Keratinocyte (primary cell): Measurements from ENCODE around the gene SPOCD1. TPM values are rescaled to one million over a fixed set of nuclear protein-coding genes. Genes with fewer than 3 reads are reported as not detected.

Source experiments
- DNase-seq: peaks from one replicate; pipeline ENCODE4 v3.0.0-alpha.2; 2011; ENCODE audit warnings: low read depth, missing footprints, low spot score
- FAIRE-seq: peaks from 2 replicates; lab custom pipeline; 2011; peaks lifted over from hg19 to GRCh38; lab: Jason Lieb, UNC
- H2AFZ ChIP-seq: 2 replicates; pipeline ENCODE4 v1.6.0; 2012; ENCODE audit warnings: low read length, control low read depth, inconsistent platforms; ENCODE audit not compliant: control insufficient read depth
- H3K27ac ChIP-seq: 2 replicates; pipeline ENCODE4 v1.5.1; 2011; ENCODE audit warnings: low read length; ENCODE audit not compliant: control insufficient read depth, insufficient read depth
- H3K27me3 ChIP-seq: 3 replicates; pipeline ENCODE4 v1.6.0; 2011; ENCODE audit warnings: low read length; ENCODE audit not compliant: control insufficient read depth, insufficient read depth; ENCODE audit errors: extremely low read depth
- H3K36me3 ChIP-seq, 2 experiments: 2 replicates in 1 of 2; 3 replicates in 1 of 2; pipeline ENCODE4 v1.5.1; 2011; ENCODE audit warnings: low read length in 2 of 2, mild to moderate bottlenecking in 1 of 2; ENCODE audit not compliant: control insufficient read depth in 2 of 2, insufficient read depth in 2 of 2; ENCODE audit errors: extremely low read depth in 1 of 2
- H3K4me1 ChIP-seq: 3 replicates; pipeline ENCODE4 v1.5.1; 2011; ENCODE audit warnings: low read length; ENCODE audit not compliant: control insufficient read depth, insufficient read depth; ENCODE audit errors: extremely low read depth
- H3K4me2 ChIP-seq: 3 replicates; pipeline ENCODE4 v1.6.0; 2011; ENCODE audit warnings: low read depth, low read length; ENCODE audit not compliant: control insufficient read depth, insufficient read depth; ENCODE audit errors: extremely low read depth
- H3K4me3 ChIP-seq, 3 experiments: fragments of 200-600 bp in 1 of 3; sonication (generic) in 1 of 3; 2 replicates in 2 of 3; 3 replicates in 1 of 3; pipeline ENCODE4 v1.5.1; 2011 to 2016; ENCODE audit warnings: low read length in 3 of 3, mild to moderate bottlenecking in 3 of 3, control low read depth in 2 of 3, inconsistent platforms in 1 of 3, low read depth in 1 of 3, mixed read lengths in 1 of 3, mixed run types in 1 of 3, moderate library complexity in 1 of 3; ENCODE audit not compliant: control insufficient read depth in 2 of 3, insufficient read depth in 2 of 3; ENCODE audit errors: extremely low read depth in 1 of 3
- H3K79me2 ChIP-seq: 2 replicates; pipeline ENCODE4 v1.6.0; 2012; ENCODE audit warnings: low read length; ENCODE audit not compliant: control insufficient read depth, insufficient read depth
- H3K9ac ChIP-seq: 3 replicates; pipeline ENCODE4 v1.6.0; 2011; ENCODE audit warnings: low read length; ENCODE audit not compliant: control insufficient read depth, insufficient read depth; ENCODE audit errors: extremely low read depth
- H3K9me1 ChIP-seq: 3 replicates; pipeline ENCODE4 v1.6.0; 2011; ENCODE audit warnings: low read length; ENCODE audit not compliant: control insufficient read depth, insufficient read depth; ENCODE audit errors: extremely low read depth
- H3K9me3 ChIP-seq: 2 replicates; pipeline ENCODE4 v1.5.1; 2012; ENCODE audit warnings: low read depth, low read length; ENCODE audit not compliant: control insufficient read depth
- H4K20me1 ChIP-seq: 3 replicates; pipeline ENCODE4 v1.6.0; 2011; ENCODE audit warnings: low read length; ENCODE audit not compliant: control insufficient read depth, insufficient read depth; ENCODE audit errors: extremely low read depth
- EZH2 ChIP-seq: IDR thresholded peaks from one replicate; pipeline ENCODE4 v1.6.1; 2012; ENCODE audit warnings: inconsistent platforms, mild to moderate bottlenecking, low read length, moderate library complexity
- dilution Hi-C: fragments of 300-500 bp; cut with MboI; formaldehyde crosslinking; loops from one replicate; pipeline ENCODE4 v1.7.0; 2020; ENCODE audit warnings: low sequenced_read_pairs; ENCODE audit not compliant: extremely low pct_ligation_motif_present
- polyA plus RNA-seq, 5 experiments: library from polyadenylated mRNA; depleted of rRNA in 3 of 5; stranded (reverse) in 3 of 5; stranded (forward) in 1 of 5; unstranded in 1 of 5; fragments of >200 nt; gene quantifications; 1 replicate in 1 of 5; 2 replicates in 3 of 5; 3 replicates in 1 of 5; pipeline versions ENCODE4 v1.2.1 to v1.2.3, GENCODE V29; 2011 to 2012; ENCODE audit warnings: missing spikeins in 2 of 5, low read depth in 1 of 5, low replicate concordance in 1 of 5
- TF ChIP-seq, protein P1 (sequence below), 3 experiments: IDR thresholded peaks in 1 of 3; conservative IDR thresholded peaks in 1 of 3; optimal IDR thresholded peaks in 1 of 3; 2 replicates in 2 of 3; 3 replicates in 1 of 3; pipeline versions ENCODE3 to v1.5.1; 2011; ENCODE audit warnings: low read length in 3 of 3, mild to moderate bottlenecking in 3 of 3, moderate library complexity in 2 of 3, control low read depth in 1 of 3, inconsistent platforms in 1 of 3; ENCODE audit not compliant: insufficient read depth in 2 of 3; ENCODE audit errors: extremely low read depth in 1 of 3

SPOCD1 gene
- polyA plus RNA-seq, 1 donor (not counting 4 experiments of a cell fraction or from before 2014, with no cell fraction given), result 4.7 TPM

GRCh38 chr1:31758823-31759222 lies 57.0 kb downstream of the SPOCD1 start:
- dilution Hi-C loops, result no loop called here

GRCh38 chr1:31757989-31758388 lies 57.8 kb downstream of the SPOCD1 start:
- H3K36me3 ChIP-seq, result no peaks in the 10 kb centered on the region
- H3K9ac ChIP-seq, result no peak overlapping the region
- H3K4me3 ChIP-seq, result no peak overlapping the region
- H3K9me1 ChIP-seq, result no peaks in the 10 kb centered on the region
- H3K79me2 ChIP-seq, result no peaks in the 10 kb centered on the region
- H2AFZ ChIP-seq, result no peak overlapping the region
- no peak overlapping the region for H3K4me2 ChIP-seq
- no peak for DNase-seq
- no peaks in the 10 kb centered on the region for H4K20me1 ChIP-seq
- peaks cover 43% of the 10 kb centered on the region for H3K4me1 ChIP-seq
- TF ChIP-seq, protein P1, sequence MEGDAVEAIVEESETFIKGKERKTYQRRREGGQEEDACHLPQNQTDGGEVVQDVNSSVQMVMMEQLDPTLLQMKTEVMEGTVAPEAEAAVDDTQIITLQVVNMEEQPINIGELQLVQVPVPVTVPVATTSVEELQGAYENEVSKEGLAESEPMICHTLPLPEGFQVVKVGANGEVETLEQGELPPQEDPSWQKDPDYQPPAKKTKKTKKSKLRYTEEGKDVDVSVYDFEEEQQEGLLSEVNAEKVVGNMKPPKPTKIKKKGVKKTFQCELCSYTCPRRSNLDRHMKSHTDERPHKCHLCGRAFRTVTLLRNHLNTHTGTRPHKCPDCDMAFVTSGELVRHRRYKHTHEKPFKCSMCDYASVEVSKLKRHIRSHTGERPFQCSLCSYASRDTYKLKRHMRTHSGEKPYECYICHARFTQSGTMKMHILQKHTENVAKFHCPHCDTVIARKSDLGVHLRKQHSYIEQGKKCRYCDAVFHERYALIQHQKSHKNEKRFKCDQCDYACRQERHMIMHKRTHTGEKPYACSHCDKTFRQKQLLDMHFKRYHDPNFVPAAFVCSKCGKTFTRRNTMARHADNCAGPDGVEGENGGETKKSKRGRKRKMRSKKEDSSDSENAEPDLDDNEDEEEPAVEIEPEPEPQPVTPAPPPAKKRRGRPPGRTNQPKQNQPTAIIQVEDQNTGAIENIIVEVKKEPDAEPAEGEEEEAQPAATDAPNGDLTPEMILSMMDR (optimal IDR thresholded peaks at IDR 0.05 in 1 of 3, IDR thresholded peaks at IDR 0.05 in 1 of 3, conservative IDR thresholded peaks at IDR 0.05 in 1 of 3; ENCODE audit: extremely low read depth in 1 of 3, insufficient read depth in 2 of 3, low read length in 3 of 3), result no peak
- TF ChIP-seq EZH2, result no peak
- dilution Hi-C loops, result no loop called here
- no peak for FAIRE-seq
- no peaks in the 10 kb centered on the region for H3K9me3 ChIP-seq
- H3K27me3 ChIP-seq, result peaks cover 8% of the 10 kb centered on the region
- H3K27ac ChIP-seq, result no peak overlapping the region

More at GRCh38 chr1:31758823-31759222, 57.0 kb downstream of the SPOCD1 start:
- H3K27me3 ChIP-seq, result peaks cover 14% of the 10 kb centered on the region
- H3K4me3 ChIP-seq, result no peak overlapping the region
- no peaks in the 10 kb centered on the region for H3K36me3 ChIP-seq
- no peaks in the 10 kb centered on the region for H3K9me1 ChIP-seq
- H3K9me3 ChIP-seq, result no peaks in the 10 kb centered on the region
- no peaks in the 10 kb centered on the region for H4K20me1 ChIP-seq
- no peak overlapping the region for H3K4me2 ChIP-seq
- TF ChIP-seq EZH2, result no peak
- TF ChIP-seq, protein P1 (optimal IDR thresholded peaks at IDR 0.05 in 1 of 3, IDR thresholded peaks at IDR 0.05 in 1 of 3, conservative IDR thresholded peaks at IDR 0.05 in 1 of 3; ENCODE audit: extremely low read depth in 1 of 3, insufficient read depth in 2 of 3, low read length in 3 of 3), result no peak
- no peaks in the 10 kb centered on the region for H3K79me2 ChIP-seq
- no peak for DNase-seq
- no peak for FAIRE-seq
- H3K4me1 ChIP-seq, result peaks cover 42% of the 10 kb centered on the region
- H3K27ac ChIP-seq, result no peak overlapping the region
- no peak overlapping the region for H3K9ac ChIP-seq
- H2AFZ ChIP-seq, result no peak overlapping the region
